Tibial artery (tissue), 4 donors: Measurements from ENCODE around the gene PCDHA1.

Experiments used
- DNase-seq, 2 donors: peaks; one replicate each; pipeline ENCODE4 v3.0.0-alpha.2; 2019
- H3K27ac ChIP-seq, 2 donors: fragments of 200-600 bp; sonication (generic) in 1 of 2; 1 replicate in 1 of 2; 2 replicates in 1 of 2; pipeline ENCODE4 v1.5.1; 2018 to 2019; ENCODE audit warnings: mild to moderate bottlenecking in 1 of 2
- H3K27me3 ChIP-seq, 2 donors: fragments of 200-600 bp; sonication (generic) in 1 of 2; one replicate each; pipeline versions ENCODE4 v1.5.1 to v1.6.0; 2016 to 2019
- H3K36me3 ChIP-seq, 3 donors: fragments of 200-600 bp; sonication (generic) in 2 of 3; one replicate each; pipeline ENCODE4 v1.5.1; 2016 to 2019; ENCODE audit warnings: mild to moderate bottlenecking in 2 of 3
- H3K4me1 ChIP-seq, 4 donors: fragments of 200-600 bp; sonication (generic) in 2 of 4; 1 replicate in 3 of 4; 2 replicates in 1 of 4; pipeline ENCODE4 v1.5.1; 2016 to 2019
- H3K4me3 ChIP-seq, 2 donors: fragments of 200-600 bp; sonication (generic) in 1 of 2; 1 replicate in 1 of 2; 2 replicates in 1 of 2; pipeline ENCODE4 v1.5.1; 2018 to 2019; ENCODE audit warnings: mild to moderate bottlenecking in 2 of 2
- H3K9me3 ChIP-seq, 3 donors: fragments of 200-600 bp; sonication (generic) in 1 of 3; one replicate each; pipeline ENCODE4 v1.5.1; 2016 to 2019
- intact Hi-C: fragments of 100-400 bp; cut with DNase I; formaldehyde crosslinking; loops from one replicate; pipeline ENCODE4 v1.15.0; 2023; ENCODE audit warnings: low total_unique reads
- TF ChIP-seq, protein P1 (sequence below), 2 experiments: fragments of 200-600 bp in 1 of 2; fragments of 450-650 bp in 1 of 2; IDR thresholded peaks; one replicate each; pipeline ENCODE4 v1.5.1; 2017 to 2019; ENCODE audit warnings: antibody characterized with exemption in 2 of 2, mild to moderate bottlenecking in 1 of 2, moderate library complexity in 1 of 2

PCDHA1 gene

DNA sequence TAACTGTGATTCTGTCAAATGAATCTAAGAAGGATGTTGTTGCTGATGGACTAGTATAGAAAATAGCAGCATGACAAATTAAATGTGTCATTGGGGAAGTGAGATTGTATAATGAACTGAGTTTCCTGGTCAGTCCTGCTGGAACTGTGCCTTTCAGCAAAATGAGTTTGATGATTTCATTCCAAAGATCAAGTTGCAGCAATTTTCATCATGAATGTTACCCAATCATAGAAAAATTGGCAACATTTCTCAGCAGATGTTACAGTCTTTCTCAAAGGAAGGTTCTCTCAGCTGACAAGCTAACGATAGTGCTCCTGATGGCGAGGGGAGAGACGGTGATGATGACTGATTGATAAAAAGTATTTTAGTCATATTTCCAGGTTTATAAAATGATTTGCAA, 191.1 kb downstream of the PCDHA1 start:
- intact Hi-C loops = no loop called here
- Histone ChIP-seq H3K36me3 (no peaks in the 10 kb centered on the region), H3K4me1 (no peaks in the 10 kb centered on the region), H3K27ac (no peak overlapping the region), H3K4me3 (no peak overlapping the region), H3K9me3 (no peaks in the 10 kb centered on the region), H3K27me3 (no peaks in the 10 kb centered on the region)
- TF ChIP-seq, protein P1, sequence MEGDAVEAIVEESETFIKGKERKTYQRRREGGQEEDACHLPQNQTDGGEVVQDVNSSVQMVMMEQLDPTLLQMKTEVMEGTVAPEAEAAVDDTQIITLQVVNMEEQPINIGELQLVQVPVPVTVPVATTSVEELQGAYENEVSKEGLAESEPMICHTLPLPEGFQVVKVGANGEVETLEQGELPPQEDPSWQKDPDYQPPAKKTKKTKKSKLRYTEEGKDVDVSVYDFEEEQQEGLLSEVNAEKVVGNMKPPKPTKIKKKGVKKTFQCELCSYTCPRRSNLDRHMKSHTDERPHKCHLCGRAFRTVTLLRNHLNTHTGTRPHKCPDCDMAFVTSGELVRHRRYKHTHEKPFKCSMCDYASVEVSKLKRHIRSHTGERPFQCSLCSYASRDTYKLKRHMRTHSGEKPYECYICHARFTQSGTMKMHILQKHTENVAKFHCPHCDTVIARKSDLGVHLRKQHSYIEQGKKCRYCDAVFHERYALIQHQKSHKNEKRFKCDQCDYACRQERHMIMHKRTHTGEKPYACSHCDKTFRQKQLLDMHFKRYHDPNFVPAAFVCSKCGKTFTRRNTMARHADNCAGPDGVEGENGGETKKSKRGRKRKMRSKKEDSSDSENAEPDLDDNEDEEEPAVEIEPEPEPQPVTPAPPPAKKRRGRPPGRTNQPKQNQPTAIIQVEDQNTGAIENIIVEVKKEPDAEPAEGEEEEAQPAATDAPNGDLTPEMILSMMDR (IDR thresholded peaks at IDR 0.05) = no peak
- DNase-seq = no peak

DNA sequence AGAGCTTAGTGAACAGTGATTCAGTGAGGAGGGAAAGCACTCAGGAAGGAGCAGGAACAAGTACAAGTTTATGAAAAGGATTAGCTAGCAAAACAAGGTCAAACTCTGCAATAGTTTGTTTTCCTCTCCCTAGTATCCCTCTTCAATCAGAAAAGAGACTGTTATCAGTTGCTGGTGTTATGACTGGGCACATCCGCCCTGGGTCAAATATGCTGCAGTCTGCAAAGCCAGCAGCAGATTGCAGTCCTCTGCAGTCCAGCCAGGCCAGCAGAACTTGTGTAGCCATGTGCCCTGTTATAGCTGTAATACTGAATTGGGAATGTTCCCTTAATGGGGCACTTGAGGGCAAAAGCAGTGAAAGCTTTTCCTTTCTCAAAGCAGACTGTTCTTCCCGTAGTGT, 192.3 kb downstream of the PCDHA1 start:
- H3K27ac ChIP-seq = no peak overlapping the region
- TF ChIP-seq, protein P1 (IDR thresholded peaks at IDR 0.05) = no peak
- no peaks in the 10 kb centered on the region for H3K4me1 ChIP-seq
- no peaks in the 10 kb centered on the region for H3K27me3 ChIP-seq
- no peak overlapping the region for H3K4me3 ChIP-seq
- H3K36me3 ChIP-seq = no peaks in the 10 kb centered on the region
- intact Hi-C loops = no loop called here
- no peak for DNase-seq
- no peaks in the 10 kb centered on the region for H3K9me3 ChIP-seq

DNA sequence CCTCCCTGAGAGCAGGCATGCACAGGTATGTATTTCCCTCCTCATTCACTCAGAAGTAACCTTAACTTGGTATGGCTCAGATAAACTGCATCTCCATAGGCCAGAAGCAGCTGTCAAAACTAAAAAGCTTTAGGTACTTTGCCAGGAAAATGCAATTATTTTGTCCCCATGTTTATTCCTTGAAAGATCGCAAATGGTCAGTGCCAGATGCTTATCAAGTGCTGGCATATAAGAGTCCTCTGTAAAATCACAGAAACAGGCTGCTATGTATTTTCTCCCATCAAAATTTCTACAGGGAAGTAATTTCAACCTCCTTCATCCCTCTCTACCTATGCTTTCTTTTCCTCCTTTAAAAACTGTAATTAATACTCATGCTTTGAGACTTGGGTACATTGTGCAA, 193.0 kb downstream of the PCDHA1 start:
- H3K4me1 ChIP-seq = no peaks in the 10 kb centered on the region
- no peaks in the 10 kb centered on the region for H3K27me3 ChIP-seq
- intact Hi-C loops = no loop called here
- no peak for DNase-seq
- no peaks in the 10 kb centered on the region for H3K36me3 ChIP-seq
- H3K9me3 ChIP-seq = no peaks in the 10 kb centered on the region
- no peak overlapping the region for H3K27ac ChIP-seq
- TF ChIP-seq, protein P1 (IDR thresholded peaks at IDR 0.05) = no peak
- H3K4me3 ChIP-seq = no peak overlapping the region

DNA sequence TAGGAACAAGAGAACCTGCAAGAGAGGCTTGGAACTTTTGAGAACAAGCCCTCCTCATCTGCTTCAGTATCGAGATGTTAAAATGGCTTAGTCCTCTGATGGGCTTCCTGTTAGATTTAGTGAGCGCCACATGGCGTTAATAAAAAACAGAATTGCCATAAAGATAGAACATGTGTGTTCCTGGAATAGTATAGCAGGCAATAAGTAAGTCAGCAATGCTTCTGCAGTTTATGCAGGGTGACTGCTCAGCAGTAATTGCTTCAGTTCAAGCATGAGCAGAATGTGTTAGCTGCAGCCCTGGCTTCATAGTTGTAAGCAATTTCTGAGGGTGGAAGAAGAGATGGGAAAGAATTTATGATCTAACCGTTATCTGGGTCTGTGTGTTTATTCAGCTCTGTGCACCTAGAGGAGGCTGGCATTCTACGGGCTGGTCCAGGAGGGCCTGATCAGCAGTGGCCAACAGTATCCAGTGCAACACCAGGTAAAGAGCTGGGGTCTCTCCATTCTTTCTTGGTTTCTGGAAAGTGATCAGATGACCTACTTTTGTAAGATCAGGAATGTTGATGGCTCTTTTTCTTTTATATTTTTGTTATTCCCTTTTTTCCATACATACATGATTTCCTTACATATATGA, 196.3 kb downstream of the PCDHA1 start:
- H3K27me3 ChIP-seq = no peaks in the 10 kb centered on the region
- no peak for DNase-seq
- TF ChIP-seq, protein P1 (IDR thresholded peaks at IDR 0.05) = no peak
- no peaks in the 10 kb centered on the region for H3K4me1 ChIP-seq
- H3K27ac ChIP-seq = no peak overlapping the region
- no peaks in the 10 kb centered on the region for H3K36me3 ChIP-seq
- no peak overlapping the region for H3K4me3 ChIP-seq
- intact Hi-C loops = no loop called here
- no peaks in the 10 kb centered on the region for H3K9me3 ChIP-seq

DNA sequence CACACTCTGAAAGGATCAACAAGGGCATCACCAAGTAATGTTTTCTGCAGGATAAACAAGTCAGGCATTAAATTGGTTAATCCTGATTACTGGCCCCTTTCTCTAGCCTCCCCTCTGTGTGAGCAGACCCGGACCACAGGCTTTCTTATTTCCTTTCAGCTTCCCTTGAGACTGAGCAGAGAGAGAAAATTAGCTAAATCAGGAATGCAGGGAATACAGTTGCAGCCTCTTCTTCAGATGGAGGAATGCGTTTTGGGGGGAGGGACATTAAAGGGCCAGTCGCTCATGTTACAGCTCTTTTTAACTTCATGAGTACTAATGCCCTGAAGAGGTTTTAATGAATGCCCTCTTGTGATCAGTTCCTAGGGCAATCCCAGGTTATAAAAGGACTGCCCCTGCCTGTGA, 200.2 kb downstream of the PCDHA1 start:
- no peaks in the 10 kb centered on the region for H3K9me3 ChIP-seq
- H3K4me1 ChIP-seq = no peaks in the 10 kb centered on the region
- no peaks in the 10 kb centered on the region for H3K27me3 ChIP-seq
- H3K27ac ChIP-seq = no peak overlapping the region
- DNase-seq = no peak
- intact Hi-C loops = no loop called here
- TF ChIP-seq, protein P1 (IDR thresholded peaks at IDR 0.05) = no peak
- no peak overlapping the region for H3K4me3 ChIP-seq
- H3K36me3 ChIP-seq = no peaks in the 10 kb centered on the region

DNA sequence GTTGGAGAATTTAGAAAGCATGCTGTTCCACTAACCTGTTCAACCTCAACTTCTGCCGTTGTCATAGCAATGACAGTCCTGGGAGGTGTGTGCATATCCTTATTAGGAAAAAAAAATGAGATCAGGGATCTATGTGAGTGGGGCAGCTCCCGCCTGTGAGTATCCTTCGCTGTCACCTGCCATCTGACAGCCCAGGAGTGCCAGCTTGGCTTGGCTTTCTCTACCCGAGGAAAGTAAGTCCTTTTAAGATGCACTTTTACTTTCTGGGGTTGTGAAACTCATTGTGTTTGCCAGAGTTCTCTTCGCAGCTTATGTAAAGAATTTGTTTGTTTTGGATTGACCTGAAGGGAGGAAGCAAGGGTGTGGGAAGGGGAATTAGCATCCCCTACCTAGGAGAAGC, 202.2 kb downstream of the PCDHA1 start:
- no peak overlapping the region for H3K4me3 ChIP-seq
- H3K27me3 ChIP-seq = no peaks in the 10 kb centered on the region
- intact Hi-C loops = no loop called here
- H3K36me3 ChIP-seq = no peaks in the 10 kb centered on the region
- H3K4me1 ChIP-seq = no peaks in the 10 kb centered on the region
- no peak for DNase-seq
- H3K27ac ChIP-seq = no peak overlapping the region
- TF ChIP-seq, protein P1 (IDR thresholded peaks at IDR 0.05) = no peak
- no peaks in the 10 kb centered on the region for H3K9me3 ChIP-seq
